ENCODE measurements around the gene CSH1. TPM values are rescaled to one million over a fixed set of nuclear protein-coding genes. Genes with fewer than 3 reads are reported as not detected.
"Not testable (repeated sequence)": the region's sequence is repeated elsewhere in the genome, so short reads cannot be mapped to it uniquely, and the experiment has no call there.

Gene CSH1
- total RNA-seq = not detected

DNA sequence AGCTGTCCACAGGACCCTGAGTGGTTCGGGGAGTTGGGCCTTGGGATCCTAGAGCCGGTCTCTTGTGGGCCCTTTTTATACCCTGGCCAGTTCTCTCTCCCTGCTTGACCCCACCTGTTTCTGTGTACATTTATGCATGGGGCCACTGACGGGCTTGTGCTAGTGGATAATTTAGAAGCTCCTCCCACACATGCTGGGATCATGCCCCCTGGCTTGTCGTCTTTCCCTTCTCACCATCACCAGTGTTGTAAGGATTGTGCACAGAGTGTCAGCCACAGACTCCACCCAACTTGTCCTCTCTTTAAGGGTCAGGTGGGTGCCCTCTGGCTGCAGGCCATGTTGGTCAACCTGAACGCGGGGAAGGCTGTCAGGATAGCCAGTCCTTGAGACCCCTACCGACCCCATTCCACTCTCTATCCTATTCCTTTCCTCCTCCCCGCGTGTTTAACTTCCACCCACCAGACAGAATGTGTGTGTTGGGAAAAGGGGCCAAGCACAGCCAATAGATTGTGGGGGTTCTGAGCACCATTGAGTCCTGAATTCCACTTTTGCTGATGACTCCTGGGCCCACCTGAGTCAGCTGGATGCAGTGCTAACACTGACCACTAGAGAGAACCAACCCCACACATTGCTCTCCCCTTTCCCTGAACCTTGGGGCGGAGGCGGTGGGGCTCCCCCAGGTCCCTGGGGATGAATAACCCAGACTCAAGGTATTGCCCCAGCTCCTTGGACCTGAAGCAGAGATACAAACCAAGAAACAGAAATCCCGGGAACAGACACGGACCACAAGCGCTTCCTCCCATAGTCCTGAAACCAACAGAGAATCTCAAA lies at the start of gene CSH1:
TSS of gene CSH1 (minus strand) at position 51 of the 831 bp plus-strand sequence. CDS start 63 bp downstream, outside the sequence.
- ATAC-seq = peak in 1 of 2 donors; percentile 27
- H3K27me3 Mint-ChIP-seq (ENCODE audit: low read depth); H3K4me3 Mint-ChIP-seq: not testable (repeated sequence)

GRCh38 chr17:63945784-63946439 lies 49.5 kb upstream of the CSH1 start:
- DNase-seq (no peak), ATAC-seq (no peak)
- Mint-ChIP-seq H3K27me3 (ENCODE audit: low read depth) (no peaks in the 10 kb centered on the region), H3K9me3 (no peaks in the 10 kb centered on the region), H3K4me1 (ENCODE audit: low read depth) (peaks cover 13% of the 10 kb centered on the region), H3K36me3 (ENCODE audit: insufficient read depth) (no peaks in the 10 kb centered on the region), H3K4me3 (no peak overlapping the region)

More for the DNA sequence above, at the start of gene CSH1:
- not testable (repeated sequence) for H3K36me3 Mint-ChIP-seq (ENCODE audit: insufficient read depth); H3K9me3 Mint-ChIP-seq; H3K4me1 Mint-ChIP-seq (ENCODE audit: low read depth); DNase-seq

GRCh38 chr17:63944736-63945499 lies 48.5 kb upstream of the CSH1 start:
- H3K4me1 Mint-ChIP-seq (ENCODE audit: low read depth) = peaks cover 13% of the 10 kb centered on the region
- H3K4me3 Mint-ChIP-seq = no peak overlapping the region
- DNase-seq (no peak), ATAC-seq (no peak)
- no peaks in the 10 kb centered on the region for H3K27me3 Mint-ChIP-seq (ENCODE audit: low read depth)
- H3K36me3 Mint-ChIP-seq (ENCODE audit: insufficient read depth) = no peaks in the 10 kb centered on the region
- H3K9me3 Mint-ChIP-seq = no peaks in the 10 kb centered on the region

GRCh38 chr17:63943745-63944144 lies 47.4 kb upstream of the CSH1 start:
- H3K4me1 Mint-ChIP-seq (ENCODE audit: low read depth) = peaks cover 16% of the 10 kb centered on the region
- H3K27me3 Mint-ChIP-seq (ENCODE audit: low read depth) = no peaks in the 10 kb centered on the region
- no peak overlapping the region for H3K4me3 Mint-ChIP-seq
- no peaks in the 10 kb centered on the region for H3K9me3 Mint-ChIP-seq
- H3K36me3 Mint-ChIP-seq (ENCODE audit: insufficient read depth) = no peaks in the 10 kb centered on the region
- DNase-seq = no peak
- ATAC-seq = no peak

- ATAC-seq (no peak), DNase-seq (no peak)
- Mint-ChIP-seq H3K4me3 (no peak overlapping the region), H3K36me3 (ENCODE audit: insufficient read depth) (no peaks in the 10 kb centered on the region), H3K27me3 (ENCODE audit: low read depth) (no peaks in the 10 kb centered on the region), H3K4me1 (ENCODE audit: low read depth) (peaks cover 19% of the 10 kb centered on the region), H3K9me3 (no peaks in the 10 kb centered on the region)
Measured at GRCh38 chr17:63942309-63942985, 46.1 kb upstream of the CSH1 start.

DNA sequence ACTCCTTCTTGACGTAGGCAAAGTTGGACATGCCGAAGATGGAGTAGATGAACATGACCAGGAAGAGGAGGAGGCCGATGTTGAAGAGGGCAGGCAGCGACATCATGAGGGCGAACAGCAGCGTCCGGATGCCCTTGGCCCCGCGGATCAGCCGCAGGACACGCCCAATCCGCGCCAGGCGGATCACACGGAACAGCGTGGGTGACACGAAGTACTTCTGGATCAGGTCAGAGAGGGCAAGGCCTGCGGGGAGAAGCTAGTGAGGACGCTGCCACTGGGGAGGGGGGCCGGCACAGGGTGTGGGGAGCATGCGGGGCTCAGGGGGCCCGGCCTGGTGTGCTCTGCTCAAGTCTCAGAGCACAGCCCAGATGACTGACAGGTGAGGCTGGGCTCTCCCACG lies 45.4 kb upstream of the CSH1 start:
- no peak overlapping the region for H3K4me3 Mint-ChIP-seq
- H3K36me3 Mint-ChIP-seq (ENCODE audit: insufficient read depth) = no peaks in the 10 kb centered on the region
- peaks cover 18% of the 10 kb centered on the region for H3K4me1 Mint-ChIP-seq (ENCODE audit: low read depth)
- H3K27me3 Mint-ChIP-seq (ENCODE audit: low read depth) = no peaks in the 10 kb centered on the region
- ATAC-seq (no peak), DNase-seq (no peak)
- H3K9me3 Mint-ChIP-seq = no peaks in the 10 kb centered on the region

- ATAC-seq (no peak), DNase-seq (no peak)
- Mint-ChIP-seq H3K36me3 (ENCODE audit: insufficient read depth) (no peaks in the 10 kb centered on the region), H3K27me3 (ENCODE audit: low read depth) (no peaks in the 10 kb centered on the region), H3K9me3 (no peaks in the 10 kb centered on the region), H3K4me1 (ENCODE audit: low read depth) (peaks cover 13% of the 10 kb centered on the region), H3K4me3 (no peak overlapping the region)
Measured at GRCh38 chr17:63941162-63941561, 44.8 kb upstream of the CSH1 start.

- no peak overlapping the region for H3K4me3 Mint-ChIP-seq
- H3K36me3 Mint-ChIP-seq (ENCODE audit: insufficient read depth) = no peaks in the 10 kb centered on the region
- no peaks in the 10 kb centered on the region for H3K27me3 Mint-ChIP-seq (ENCODE audit: low read depth)
- DNase-seq (no peak), ATAC-seq (no peak)
- H3K9me3 Mint-ChIP-seq = no peaks in the 10 kb centered on the region
- peaks cover 11% of the 10 kb centered on the region for H3K4me1 Mint-ChIP-seq (ENCODE audit: low read depth)
Measured at GRCh38 chr17:63940584-63940983, 44.2 kb upstream of the CSH1 start.

DNA sequence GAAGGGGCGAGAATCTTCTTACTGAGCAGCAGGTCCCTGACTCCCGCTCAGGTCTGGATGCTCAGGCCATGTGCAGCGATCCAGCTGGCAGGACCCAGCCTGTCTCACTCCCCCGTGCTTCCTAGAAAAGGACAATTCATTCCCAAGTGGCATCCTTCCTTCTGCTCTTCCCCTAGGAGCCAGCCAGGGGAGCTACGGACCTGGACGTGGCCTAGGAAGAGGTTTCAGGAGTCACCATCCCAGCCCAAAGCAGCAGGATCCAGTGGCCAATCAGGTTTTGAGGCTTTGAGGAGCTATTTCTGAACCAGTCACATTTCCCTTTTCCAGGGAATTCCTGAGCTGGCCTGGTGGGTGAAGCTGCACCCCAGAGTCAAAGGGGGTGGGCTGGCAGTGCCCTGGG lies 43.5 kb upstream of the CSH1 start:
- Mint-ChIP-seq H3K9me3 (no peaks in the 10 kb centered on the region), H3K4me1 (ENCODE audit: low read depth) (peaks cover 7% of the 10 kb centered on the region), H3K27me3 (ENCODE audit: low read depth) (no peaks in the 10 kb centered on the region), H3K4me3 (no peak overlapping the region), H3K36me3 (ENCODE audit: insufficient read depth) (no peaks in the 10 kb centered on the region)
- DNase-seq (no peak), ATAC-seq (no peak)

GRCh38 chr17:63939401-63939800 lies 43.0 kb upstream of the CSH1 start:
- H3K4me1 Mint-ChIP-seq (ENCODE audit: low read depth) = peaks cover 7% of the 10 kb centered on the region
- H3K27me3 Mint-ChIP-seq (ENCODE audit: low read depth) = no peaks in the 10 kb centered on the region
- DNase-seq (no peak), ATAC-seq (no peak)
- H3K36me3 Mint-ChIP-seq (ENCODE audit: insufficient read depth) = no peaks in the 10 kb centered on the region
- no peaks in the 10 kb centered on the region for H3K9me3 Mint-ChIP-seq
- H3K4me3 Mint-ChIP-seq = no peak overlapping the region

GRCh38 chr17:63937920-63938319 lies 41.5 kb upstream of the CSH1 start:
- no peak for ATAC-seq
- no peak for DNase-seq
- no peaks in the 10 kb centered on the region for H3K9me3 Mint-ChIP-seq
- H3K36me3 Mint-ChIP-seq (ENCODE audit: insufficient read depth) = no peaks in the 10 kb centered on the region
- H3K4me1 Mint-ChIP-seq (ENCODE audit: low read depth) = peaks cover 9% of the 10 kb centered on the region
- H3K4me3 Mint-ChIP-seq = no peak overlapping the region
- no peaks in the 10 kb centered on the region for H3K27me3 Mint-ChIP-seq (ENCODE audit: low read depth)

DNA sequence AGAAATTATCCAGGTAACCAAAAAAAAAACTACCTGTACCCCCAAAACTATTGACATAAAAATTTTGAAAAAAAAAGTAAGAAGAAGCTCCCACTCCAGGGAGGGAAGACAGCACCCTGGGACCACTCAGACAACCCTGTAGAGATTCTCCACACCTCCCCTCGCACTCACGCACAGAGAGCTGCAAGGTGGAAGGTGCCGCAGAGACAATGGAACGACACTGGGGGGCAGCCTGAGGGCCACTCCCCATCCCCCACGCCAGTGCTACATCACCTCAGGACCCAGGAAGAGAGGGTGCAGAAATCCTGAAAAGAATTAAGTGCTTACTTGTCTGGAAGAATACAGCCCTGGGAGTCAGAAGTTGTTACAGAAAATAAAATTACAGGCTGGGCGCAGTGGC lies 40.9 kb upstream of the CSH1 start:
- no peak for ATAC-seq
- Mint-ChIP-seq H3K4me3 (no peak overlapping the region), H3K9me3 (no peaks in the 10 kb centered on the region), H3K27me3 (ENCODE audit: low read depth) (no peaks in the 10 kb centered on the region), H3K36me3 (ENCODE audit: insufficient read depth) (no peaks in the 10 kb centered on the region), H3K4me1 (ENCODE audit: low read depth) (peaks cover 15% of the 10 kb centered on the region)
- no peak for DNase-seq

- Mint-ChIP-seq H3K27me3 (ENCODE audit: low read depth) (no peaks in the 10 kb centered on the region), H3K4me1 (ENCODE audit: low read depth) (peaks cover 32% of the 10 kb centered on the region), H3K9me3 (no peaks in the 10 kb centered on the region), H3K36me3 (ENCODE audit: insufficient read depth) (no peaks in the 10 kb centered on the region), H3K4me3 (no peak overlapping the region)
- DNase-seq = no peak
- no peak for ATAC-seq
Measured at GRCh38 chr17:63934183-63935112, 38.1 kb upstream of the CSH1 start.
